GM21717 (cell line): ENCODE data around the gene C17orf75.

Experiments
- ATAC-seq: cut with Tn5 transposase; IDR thresholded peaks from one replicate; pipeline ENCODE4 v1.9.1; 2021; ENCODE audit warnings: mild to moderate bottlenecking, moderate library complexity; ENCODE audit not compliant: unreplicated experiment

The C17orf75 gene

GRCh38 chr17:32311028-32311536, 30.9 kb downstream of the C17orf75 start:
- ATAC-seq, result no peak

DNA sequence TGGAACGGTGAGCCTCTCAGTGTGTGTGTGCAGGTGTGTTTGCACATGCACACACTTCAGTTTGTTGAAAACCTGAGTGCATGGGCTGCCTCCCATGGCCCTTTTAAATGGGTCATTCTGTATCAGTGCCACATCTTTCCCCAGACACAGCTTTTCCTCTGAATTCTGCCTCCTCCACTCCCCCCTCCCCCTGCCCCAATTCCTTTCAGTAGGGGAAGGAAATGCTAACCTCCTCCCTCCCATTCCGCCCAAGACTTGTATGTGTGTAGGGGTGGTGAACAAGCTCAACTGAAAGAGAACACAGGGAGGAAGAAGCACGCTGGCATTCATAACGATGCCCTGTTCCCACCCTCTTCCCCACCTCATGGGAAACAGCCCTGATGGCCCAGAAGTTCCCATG, 34.3 kb downstream of the C17orf75 start:
- no peak for ATAC-seq

- ATAC-seq, result no peak
Measured at GRCh38 chr17:32305049-32305448, 36.9 kb downstream of the C17orf75 start.

GRCh38 chr17:32303781-32304288, 38.1 kb downstream of the C17orf75 start:
- ATAC-seq, result no peak

DNA sequence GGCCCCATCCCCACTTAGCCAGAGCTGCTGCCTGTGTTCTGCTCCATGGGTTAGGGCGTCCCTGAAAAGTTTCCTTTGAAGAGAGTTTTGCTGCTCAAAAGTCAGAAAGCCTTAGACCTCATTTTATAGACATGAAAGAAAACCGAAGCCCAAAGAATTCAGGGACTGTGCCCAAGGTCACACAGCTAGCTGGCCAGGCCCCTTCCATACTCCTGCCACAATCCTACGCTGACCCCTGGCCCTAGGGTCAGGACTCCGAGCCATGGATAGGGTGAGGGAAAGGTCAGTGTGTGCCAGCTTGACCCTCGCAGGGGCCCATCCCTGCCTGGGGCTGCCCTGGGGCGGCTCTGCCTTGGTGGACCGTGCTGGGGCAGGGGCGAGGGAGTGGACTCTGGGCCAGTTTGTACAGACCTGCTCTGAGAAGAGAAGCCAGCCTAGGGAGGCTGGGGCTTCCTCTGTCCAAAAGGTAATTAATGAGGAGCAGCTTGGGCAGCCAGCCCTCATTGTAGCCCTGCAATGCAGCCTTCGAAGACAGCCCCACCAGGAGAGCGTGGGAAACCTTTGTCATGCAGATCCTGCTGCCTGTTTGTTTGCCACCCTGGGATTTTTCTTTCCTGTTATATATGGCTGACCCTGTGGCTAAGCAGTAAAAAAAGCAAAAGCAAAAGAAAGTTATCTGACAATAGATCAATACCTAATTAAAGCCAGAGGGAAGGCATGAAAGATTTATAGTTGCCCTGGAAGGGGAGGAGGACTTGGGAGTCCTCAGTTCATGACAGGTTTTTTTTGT, 38.9 kb downstream of the C17orf75 start:
- ATAC-seq, result no peak

- ATAC-seq, result no peak
Measured at GRCh38 chr17:32302037-32302436, 39.9 kb downstream of the C17orf75 start.

DNA sequence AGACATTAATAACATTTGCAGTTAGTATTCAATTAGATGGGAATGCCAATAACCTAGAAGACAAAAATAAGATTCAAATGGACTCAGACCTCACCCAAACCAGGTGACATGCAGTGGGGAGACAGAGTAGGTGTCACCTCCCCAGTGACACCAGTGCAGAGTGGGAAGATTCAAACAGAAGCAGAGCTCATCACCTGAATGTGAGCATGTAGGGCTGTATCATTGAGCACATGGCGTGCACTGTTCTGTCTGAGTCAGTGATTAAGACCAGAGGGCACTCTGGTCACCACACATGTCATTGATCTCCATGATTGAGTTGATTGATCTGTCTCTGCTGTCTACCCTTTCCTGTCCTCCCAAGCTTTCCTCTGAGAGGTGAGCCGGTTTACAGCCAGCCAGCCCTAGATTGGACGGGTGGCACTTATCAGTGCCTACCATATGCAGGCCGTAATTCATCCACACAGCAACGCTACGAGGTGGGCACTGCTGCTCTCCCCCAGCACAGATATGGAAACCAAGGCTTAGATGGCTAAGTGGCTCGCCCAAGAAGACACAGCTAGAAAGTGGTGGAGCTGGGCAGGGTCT, 42.3 kb downstream of the C17orf75 start:
- no peak for ATAC-seq

DNA sequence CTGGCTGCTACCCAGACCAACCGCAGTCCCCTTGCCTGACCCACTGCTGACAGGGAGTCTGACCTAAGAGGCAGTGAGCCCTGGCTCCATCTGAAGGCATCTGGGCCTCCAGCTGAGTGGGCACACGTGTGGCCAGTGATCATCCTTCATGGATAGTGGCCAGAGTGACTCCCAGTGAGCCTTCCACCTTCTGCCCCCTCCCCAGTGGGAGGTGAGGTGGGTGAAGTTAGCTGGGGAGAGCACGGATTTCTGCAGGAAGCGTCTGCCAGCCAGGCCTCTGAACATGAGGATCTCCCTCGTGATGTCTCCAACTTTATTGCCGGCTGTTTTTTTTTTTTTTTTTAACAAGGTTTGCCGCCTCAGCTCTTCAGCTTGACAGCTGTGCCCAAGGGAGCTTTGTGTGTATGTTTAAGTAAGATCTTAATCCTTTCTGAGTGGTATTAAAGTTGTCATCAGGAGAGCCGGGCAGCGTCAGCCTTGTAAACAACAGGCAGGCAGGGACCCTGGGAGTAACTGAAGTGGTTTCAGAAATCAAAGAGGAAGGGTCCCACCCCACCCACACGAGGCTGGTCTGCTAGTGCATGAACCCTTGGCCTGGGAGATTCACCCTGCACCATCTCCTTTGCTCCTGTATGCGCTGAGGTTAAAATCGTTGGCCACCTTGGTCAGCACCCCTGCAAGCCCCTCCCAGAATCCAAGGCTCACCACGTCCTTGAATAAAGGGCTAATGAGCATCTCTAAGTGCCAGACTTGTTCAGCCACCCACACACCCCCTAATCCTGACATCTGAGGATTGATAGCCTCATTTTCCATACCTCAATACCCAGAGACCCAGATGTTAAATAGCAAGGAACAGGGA, 43.0 kb downstream of the C17orf75 start:
- ATAC-seq, result no peak

- no peak for ATAC-seq
Measured at GRCh38 chr17:32298298-32298697, 43.7 kb downstream of the C17orf75 start.

DNA sequence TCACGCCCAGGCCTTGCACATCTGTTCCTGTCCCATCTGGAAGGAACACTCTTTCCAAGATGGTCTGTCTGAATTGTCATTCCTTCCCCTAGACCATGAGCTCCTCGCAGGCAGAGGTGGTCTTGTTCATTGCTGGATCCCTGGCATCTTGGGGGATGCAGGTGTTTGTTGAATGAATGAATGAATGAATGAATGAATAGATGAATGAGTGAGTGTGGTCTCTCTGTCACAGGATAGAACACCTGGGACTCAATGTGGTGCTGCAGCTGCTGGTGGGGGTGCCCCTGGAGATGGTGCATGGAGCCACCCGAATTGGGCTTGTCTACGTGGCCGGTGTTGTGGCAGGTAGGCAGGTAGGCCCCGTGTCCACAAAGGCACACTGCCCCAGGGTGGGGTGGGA, 44.1 kb downstream of the C17orf75 start:
- ATAC-seq, result no peak

GRCh38 chr17:32297424-32297823, 44.5 kb downstream of the C17orf75 start:
- no peak for ATAC-seq

DNA sequence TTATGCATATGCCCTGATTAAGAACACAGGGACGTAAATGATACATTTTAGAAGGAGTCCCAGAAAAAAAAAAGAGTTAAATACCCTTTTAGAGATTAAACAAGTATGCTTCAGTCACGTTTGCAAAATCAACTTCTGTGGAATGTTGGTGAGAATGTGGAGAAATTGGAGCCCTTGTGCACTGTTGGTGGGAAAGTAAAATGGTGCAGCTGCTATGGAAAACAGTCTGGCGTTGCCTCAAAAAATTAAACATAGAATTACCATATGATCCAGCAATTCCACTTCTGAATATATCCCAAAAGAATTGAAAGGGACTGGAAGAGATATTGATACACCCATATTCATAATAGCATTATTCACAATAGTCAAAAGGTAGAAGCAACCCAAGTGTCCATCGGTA, 49.9 kb downstream of the C17orf75 start:
- no peak for ATAC-seq

GRCh38 chr17:32289471-32290070, 52.4 kb downstream of the C17orf75 start:
- ATAC-seq, result no peak

GRCh38 chr17:32288615-32289014, 53.4 kb downstream of the C17orf75 start:
- no peak for ATAC-seq

- ATAC-seq, result no peak
Measured at GRCh38 chr17:32287804-32288511, 54.0 kb downstream of the C17orf75 start.

GRCh38 chr17:32286518-32286900, 55.5 kb downstream of the C17orf75 start:
- no peak for ATAC-seq

GRCh38 chr17:32285746-32286517, 56.0 kb downstream of the C17orf75 start:
- no peak for ATAC-seq

DNA sequence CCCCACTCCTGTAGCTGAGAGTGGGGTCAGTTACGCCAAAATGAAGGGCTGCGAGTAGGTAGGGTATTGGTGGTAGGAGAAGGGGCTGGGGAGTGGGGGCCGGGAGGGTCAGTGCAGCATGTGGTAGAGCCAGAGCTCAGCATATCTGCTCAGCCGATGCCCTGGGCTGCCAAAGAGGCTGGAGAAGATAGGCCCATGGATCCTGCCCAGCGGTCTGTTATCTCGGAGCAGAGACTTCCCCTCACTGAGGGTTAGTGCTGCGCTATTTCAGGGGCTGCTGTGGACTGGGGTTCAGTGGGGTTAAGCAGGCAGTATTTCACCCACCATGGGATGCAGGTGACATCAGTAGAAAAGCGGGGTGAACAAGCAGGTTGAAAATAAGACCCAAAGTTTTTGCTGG, 56.7 kb downstream of the C17orf75 start:
- ATAC-seq, result no peak

DNA sequence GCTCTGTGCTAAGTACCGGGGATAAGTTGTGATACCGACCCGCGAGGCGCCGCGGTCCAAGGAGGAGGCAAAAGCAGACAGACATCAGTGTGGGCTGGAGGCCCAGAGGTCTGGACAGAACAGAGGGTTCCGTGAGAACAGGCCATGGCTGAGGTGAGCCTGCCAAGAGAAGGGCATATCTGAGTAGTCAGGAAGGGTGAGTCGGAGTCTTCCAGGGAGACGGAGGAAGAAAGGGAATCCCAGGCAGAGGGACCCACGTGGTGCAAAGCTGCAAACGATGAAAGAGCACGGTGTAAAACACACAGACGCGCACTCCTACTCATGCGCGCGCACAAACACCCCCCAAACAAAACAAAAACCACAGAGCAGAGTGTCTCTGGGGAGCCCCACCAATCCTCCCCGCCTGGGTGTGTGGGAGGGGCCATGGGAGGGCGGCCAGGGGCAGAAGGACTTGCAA, 58.2 kb downstream of the C17orf75 start:
- ATAC-seq, result no peak
